ENCODE results near the gene CELSR1.

Gene CELSR1

GRCh38 chr22:46433318-46433717 lies 104.1 kb downstream of the CELSR1 start:
- Histone ChIP-seq H3K9me3 (no peaks in the 10 kb centered on the region), H3K4me1 (no peaks in the 10 kb centered on the region), H3K4me3 (ENCODE audit: low read depth, low read length) (no peak overlapping the region), H3K27me3 (no peaks in the 10 kb centered on the region), H3K36me3 (no peaks in the 10 kb centered on the region)
- no peak for DNase-seq
- no peak for TF ChIP-seq CTCF (IDR thresholded peaks at IDR 0.05; ENCODE audit: low read depth, low read length)

DNA sequence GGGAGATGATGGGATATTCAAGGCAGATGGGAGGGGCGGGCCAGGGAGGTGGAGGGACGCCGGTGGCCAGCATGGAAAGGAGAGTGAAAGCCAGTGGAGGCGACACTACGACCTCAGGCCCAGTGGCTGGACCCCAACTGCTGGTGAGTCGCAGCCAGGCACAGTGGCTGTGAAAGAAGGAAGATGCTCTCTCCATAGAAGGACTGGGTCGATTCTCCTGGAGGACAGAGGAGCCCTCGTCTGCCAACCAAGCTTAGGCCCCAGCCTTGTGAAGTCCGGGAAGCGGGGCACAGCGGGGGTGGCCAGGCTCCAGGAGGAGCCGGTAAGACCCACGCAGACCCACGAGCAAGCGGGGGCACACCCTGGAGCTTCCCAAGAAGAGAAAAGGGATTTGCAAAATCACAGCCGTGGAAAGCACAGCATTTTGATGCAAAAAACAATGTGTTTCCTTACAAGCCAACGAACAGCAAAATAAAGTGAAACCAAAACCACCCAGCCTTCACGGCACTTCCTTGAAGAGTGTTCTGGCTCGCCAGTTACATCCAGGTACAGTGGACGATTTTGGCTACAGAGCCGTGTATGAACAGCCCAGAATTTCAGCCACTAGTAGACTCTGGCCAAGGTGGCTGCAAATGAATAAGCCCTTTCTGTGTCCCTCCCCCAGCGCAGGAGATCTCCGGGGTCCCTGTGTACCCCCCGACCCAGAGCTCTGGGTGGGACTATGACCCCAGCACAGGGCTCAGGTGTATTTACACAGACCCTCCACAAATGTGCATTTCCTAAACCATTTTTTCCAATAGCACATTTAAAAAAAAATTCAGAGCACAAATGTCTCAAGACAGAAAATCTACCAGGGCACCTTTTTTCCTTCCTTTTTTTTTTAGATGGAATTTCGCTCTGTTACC lies 105.0 kb downstream of the CELSR1 start:
- H3K4me3 ChIP-seq (ENCODE audit: low read depth, low read length), result no peak overlapping the region
- TF ChIP-seq CTCF (IDR thresholded peaks at IDR 0.05; ENCODE audit: low read depth, low read length), result no peak
- no peaks in the 10 kb centered on the region for H3K36me3 ChIP-seq
- no peak for DNase-seq
- no peaks in the 10 kb centered on the region for H3K4me1 ChIP-seq
- H3K27me3 ChIP-seq, result no peaks in the 10 kb centered on the region
- no peaks in the 10 kb centered on the region for H3K9me3 ChIP-seq

DNA sequence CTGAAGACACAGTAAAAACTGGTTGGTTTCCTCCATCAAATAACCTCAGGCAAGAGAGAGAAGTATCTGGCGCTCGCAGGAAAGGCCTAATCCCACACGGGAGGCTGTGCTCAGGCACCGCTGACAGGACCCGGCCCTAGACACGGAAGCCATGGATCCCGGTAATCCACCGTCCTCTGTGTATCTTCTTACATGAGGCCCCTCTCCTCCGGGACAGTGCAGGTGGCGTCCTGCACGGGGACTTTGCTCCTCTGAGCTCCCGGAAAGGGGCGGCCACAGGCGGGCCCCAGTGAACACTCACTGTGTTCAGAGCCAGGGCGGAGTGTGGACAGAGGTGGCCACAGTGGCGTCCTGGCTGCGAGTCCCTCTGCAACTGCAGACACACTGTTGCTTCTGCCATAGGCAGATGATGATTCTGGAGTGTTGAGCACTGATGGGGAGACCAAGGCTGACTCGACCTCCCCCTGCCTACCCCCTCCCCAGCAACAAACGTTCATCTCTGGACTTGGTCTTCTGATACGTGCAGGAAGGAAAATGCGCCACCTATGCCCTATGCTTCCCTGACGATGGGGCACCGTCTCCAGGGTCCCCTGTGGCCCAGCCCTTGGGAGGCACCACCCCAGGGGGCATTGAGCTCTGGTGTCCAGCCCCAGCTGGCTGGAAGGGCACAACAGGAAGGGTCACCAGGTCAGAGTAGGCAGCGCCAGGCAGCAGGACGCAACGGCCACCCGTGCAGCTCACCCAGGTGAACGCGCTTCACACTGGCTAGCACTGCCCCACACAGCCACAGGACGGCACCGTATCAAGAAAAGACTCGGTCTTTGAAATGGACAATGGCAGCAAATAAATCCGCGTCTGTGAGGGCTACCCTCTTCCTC lies 106.2 kb downstream of the CELSR1 start:
- DNase-seq, result no peak
- Histone ChIP-seq H3K36me3 (no peaks in the 10 kb centered on the region), H3K4me1 (no peaks in the 10 kb centered on the region), H3K9me3 (no peaks in the 10 kb centered on the region), H3K27me3 (no peaks in the 10 kb centered on the region), H3K4me3 (ENCODE audit: low read depth, low read length) (no peak overlapping the region)
- TF ChIP-seq CTCF (IDR thresholded peaks at IDR 0.05; ENCODE audit: low read depth, low read length), result no peak

DNA sequence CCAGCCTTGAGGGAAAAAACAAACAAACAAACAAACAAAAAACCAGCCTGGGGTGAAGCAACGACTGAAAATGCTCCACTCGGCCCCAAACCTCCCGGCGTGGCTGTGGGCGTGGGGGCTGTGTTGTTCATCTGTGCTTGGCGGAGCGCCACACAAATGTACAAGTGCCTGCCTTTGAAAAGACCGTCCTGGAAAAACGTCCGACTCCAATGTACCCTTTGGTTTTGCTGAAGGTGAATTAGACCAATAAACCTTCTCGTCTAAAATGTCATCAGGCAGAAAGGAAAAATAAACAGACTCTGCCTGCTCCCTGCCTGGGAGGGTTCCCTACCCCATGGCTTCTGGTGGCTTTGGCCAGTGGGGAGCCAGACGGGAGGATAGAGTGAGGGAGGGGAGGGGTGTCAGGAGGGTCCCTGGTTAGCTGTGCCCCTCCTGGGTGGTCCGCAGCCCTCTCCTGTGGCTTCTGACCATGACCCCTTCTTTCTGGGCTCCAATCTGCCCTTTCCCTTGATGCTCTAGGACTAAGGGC lies 108.0 kb downstream of the CELSR1 start:
- DNase-seq, result no peak

DNA sequence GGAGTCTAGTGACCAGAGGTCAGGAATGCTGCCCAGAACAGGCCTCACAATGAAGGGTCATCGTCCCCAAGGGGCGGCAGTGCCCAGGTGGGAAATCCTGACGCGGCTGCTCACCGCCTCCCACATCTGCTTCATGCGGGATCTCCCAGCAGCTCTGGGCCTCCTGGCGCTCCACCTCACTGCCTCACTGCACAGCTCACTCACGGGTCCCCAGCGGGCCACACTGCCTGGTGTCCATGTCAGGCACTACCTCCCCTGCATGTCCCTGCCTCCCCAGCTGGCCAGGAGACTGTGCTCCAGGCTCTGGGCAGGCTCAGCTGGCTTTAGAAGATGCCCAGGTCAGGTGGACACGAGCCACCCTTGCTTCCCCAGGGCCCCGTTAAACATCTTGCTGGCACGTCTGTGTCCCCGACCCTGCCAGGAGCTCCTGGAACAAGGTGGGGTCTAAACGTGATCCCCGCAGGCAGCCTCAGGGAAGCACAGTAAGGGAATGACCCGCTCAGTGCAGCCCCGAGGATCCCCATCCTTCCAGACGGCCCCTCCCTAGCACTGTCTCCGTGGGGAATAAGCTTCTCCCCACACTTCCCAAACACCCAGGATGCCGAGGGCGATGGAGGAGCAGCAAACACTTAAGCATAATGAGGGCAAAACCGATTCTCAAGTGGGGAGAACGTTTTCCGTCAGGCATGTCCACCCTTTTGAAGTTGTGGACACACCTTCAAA lies 108.7 kb downstream of the CELSR1 start:
- H3K9me3 ChIP-seq, result no peaks in the 10 kb centered on the region
- H3K4me1 ChIP-seq, result no peaks in the 10 kb centered on the region
- DNase-seq, result no peak
- H3K27me3 ChIP-seq, result no peaks in the 10 kb centered on the region
- no peak for TF ChIP-seq CTCF (IDR thresholded peaks at IDR 0.05; ENCODE audit: low read depth, low read length)
- no peaks in the 10 kb centered on the region for H3K36me3 ChIP-seq
- no peak overlapping the region for H3K4me3 ChIP-seq (ENCODE audit: low read depth, low read length)

More for the DNA sequence above, 108.0 kb downstream of the CELSR1 start:
- Histone ChIP-seq H3K36me3 (no peaks in the 10 kb centered on the region), H3K4me3 (ENCODE audit: low read depth, low read length) (no peak overlapping the region), H3K4me1 (no peaks in the 10 kb centered on the region), H3K27me3 (no peaks in the 10 kb centered on the region), H3K9me3 (no peaks in the 10 kb centered on the region)
- TF ChIP-seq CTCF (IDR thresholded peaks at IDR 0.05; ENCODE audit: low read depth, low read length), result no peak
